GM19238 (cell line): ENCODE results near the gene IRF3.

Experiments used
- DNase-seq: peaks from one replicate; pipeline ENCODE4 v3.0.0; 2011; ENCODE audit warnings: low spot score; ENCODE audit not compliant: insufficient read length

The IRF3 gene, protein sequence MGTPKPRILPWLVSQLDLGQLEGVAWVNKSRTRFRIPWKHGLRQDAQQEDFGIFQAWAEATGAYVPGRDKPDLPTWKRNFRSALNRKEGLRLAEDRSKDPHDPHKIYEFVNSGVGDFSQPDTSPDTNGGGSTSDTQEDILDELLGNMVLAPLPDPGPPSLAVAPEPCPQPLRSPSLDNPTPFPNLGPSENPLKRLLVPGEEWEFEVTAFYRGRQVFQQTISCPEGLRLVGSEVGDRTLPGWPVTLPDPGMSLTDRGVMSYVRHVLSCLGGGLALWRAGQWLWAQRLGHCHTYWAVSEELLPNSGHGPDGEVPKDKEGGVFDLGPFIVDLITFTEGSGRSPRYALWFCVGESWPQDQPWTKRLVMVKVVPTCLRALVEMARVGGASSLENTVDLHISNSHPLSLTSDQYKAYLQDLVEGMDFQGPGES

DNA sequence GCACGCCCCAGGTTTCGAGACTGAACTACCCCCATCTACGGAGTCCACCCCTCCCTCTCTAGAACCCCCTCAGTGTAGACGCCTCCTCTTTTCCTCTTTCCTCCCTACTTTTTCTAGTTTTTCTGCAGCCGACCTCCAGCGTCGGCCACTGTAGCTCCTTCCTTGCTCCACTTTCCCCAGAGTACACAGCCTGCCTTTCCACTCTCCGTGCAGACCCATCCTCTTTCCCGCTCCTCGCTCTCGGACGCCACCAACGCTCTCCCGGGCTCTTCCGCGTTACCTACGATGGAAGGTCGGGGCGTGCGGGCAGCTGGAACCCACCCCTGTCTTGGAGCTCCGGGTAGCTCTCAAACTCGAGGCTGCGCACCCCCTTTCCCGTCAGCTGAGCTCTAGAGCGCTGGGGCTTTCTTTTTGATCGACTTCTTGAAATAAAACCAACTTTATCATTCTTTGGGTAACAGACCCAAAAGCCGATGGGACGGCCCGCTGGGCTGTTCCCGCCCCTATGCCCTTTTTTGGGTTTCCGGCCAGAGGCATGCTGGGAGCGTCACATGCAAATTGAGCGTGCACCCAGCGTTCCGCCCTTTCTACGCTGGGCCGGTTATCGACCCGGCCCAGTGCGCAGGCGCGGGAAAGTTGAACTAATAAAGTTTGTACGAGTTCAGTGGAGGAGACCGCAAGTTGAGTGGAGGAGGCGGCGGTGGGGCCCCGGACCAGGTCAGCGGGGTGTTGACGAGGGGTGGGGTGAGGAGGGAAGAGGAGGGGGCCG is at the start of gene IRF3, which contains the start of gene BCL2L12:
Gene IRF3, minus strand, starts transcription at position 507 of the 769 bp plus-strand sequence. CDS start 1,019 bp downstream, outside the sequence.
Gene BCL2L12, plus strand, starts transcription at position 583 of the 769 bp plus-strand sequence. CDS start 760 bp downstream, outside the sequence.
- peak; percentile 99 for DNase-seq

DNA sequence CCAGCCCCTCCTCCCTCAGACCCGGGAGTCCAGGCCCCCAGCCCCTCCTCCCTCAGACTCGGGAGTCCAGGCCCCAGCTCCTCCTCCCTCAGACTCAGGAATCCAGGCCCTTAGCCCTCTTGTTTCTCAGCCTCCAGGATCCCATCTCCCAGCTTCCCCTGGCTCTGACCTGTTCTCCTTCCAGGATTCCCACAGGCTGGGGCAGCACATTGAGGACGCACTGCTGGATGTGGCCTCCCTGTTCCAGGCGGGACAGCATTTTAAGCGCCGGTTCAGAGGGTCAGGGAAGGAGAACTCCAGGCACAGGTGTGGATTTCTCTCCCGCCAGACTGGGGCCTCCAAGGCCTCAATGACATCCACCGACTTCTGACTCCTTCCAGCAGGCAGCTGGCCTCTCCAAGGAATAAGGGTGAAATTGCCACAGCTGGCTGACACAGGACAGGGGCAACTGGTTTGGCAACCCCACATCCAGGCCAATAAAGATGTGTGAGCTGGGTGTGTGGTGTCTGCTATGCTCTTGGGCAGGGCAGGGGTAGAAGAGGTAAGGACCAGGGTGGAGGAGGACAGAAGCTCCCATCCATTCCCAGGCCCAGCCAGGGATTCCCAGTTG is 47.7 kb upstream of the IRF3 start:
- DNase-seq = no peak

DNA sequence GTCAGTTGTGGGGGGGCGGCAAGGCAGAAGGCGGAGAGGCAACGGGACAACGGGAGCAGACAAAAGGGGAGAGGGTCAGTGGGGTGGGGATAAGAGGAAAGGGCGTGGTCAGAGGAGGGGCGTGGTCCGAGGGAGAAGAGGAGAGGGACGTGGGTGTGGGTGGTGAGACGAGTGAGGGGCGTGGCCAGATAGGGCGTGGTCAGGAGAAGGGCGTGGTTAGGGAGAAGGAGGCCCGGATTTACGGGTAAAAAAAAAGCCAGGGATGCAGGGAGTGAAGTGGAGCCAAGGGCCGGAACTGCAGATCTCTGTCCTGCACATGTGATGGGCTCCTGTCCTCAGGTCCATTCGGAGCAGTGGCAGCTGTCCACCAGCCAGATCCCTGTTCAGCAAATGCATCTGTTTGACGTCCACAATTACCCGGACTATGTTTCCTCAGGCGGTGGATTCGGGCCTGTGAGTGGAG is 46.8 kb upstream of the IRF3 start:
- no peak for DNase-seq

DNA sequence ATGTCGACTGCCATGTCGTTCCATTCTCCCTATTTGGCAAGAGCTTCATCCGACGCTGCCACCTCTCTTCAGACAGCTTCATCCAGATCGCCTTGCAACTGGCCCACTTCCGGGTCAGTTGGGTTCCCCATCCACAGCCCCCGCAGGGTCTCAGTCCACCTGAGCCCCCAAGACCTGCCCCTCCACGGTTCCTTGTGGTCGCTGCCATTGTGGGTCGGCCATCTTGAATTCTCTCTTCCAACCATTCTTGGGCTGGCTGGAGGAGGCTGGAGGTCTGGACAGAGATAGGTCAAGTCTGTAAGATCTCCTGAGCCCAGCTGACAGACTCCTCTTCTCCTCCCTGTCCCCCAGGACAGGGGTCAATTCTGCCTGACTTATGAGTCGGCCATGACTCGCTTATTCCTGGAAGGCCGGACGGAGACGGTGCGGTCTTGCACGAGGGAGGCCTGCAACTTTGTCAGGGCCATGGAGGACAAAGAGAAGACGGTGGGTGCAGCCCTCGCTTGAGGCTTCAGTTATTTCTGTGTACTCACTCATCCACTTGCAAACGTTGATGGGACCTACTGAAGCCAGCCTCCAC is 44.8 kb upstream of the IRF3 start:
- no peak for DNase-seq

DNA sequence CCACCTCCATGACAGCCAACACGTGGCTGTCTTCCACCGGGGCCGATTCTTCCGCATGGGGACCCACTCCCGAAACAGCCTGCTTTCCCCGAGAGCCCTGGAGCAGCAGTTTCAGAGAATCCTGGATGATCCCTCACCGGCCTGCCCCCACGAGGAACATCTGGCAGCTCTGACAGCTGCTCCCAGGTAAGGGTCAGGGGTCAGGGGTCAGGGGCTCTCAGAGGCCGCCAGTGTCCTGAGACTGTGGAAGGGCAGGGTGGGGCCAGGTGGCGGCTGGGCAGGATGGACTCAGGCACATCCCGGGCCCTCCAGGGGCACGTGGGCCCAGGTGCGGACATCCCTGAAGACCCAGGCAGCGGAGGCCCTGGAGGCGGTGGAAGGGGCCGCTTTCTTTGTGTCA is 40.3 kb upstream of the IRF3 start:
- DNase-seq = no peak

DNA sequence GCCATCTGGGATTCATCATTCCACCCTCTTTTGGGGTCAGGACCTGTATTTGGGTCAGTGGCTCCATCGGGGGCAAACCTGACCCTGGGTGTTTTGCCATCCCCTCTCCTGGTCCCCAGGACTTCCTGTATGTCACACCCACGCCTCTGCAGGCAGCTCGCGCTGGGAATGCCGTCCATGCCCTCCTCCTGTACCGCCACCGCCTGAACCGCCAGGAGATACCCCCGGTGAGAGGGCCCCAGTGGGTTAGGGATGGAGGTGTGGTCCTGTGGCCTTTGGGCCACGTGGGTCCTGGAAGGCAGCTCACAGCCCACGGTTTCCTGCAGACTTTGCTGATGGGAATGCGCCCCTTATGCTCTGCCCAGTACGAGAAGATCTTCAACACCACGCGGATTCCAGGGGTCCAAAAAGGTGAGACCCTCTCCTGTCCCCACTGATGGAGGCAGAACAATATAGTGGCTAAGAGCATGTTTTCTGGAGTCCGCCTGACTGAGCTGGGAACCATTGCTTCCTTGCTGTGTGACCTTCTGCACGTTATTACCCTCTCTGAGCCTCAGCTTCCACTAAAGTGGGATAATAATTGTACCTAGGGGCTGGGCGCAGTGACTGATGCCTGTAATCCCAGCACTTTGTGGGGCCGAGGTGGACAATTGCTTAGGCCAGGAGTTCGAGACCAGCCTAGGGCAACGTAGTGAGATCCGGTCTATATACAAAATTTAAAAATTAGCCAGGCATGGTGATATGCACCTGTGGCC is 39.4 kb upstream of the IRF3 start:
- DNase-seq = no peak

DNA sequence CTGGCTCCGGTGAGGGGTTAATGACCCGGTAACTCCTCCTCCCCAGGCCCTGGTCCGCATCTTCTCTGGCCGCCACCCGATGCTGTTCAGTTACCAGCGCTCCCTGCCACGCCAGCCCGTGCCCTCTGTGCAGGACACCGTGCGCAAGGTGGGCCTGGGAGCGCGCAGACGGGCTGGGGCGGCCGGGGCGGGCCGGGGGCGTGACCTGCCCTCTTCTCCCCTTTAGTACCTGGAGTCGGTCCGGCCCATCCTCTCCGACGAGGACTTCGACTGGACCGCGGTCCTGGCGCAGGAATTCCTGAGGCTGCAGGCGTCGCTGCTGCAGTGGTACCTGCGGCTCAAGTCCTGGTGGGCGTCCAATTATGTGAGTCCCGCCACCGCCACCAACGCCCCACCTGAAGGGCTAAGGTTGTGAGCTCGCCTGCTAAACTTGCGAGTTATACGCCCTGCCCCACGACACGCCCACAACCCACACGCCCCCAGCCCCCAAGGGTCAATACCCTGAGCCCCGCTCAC is 35.7 kb upstream of the IRF3 start:
- no peak for DNase-seq

DNA sequence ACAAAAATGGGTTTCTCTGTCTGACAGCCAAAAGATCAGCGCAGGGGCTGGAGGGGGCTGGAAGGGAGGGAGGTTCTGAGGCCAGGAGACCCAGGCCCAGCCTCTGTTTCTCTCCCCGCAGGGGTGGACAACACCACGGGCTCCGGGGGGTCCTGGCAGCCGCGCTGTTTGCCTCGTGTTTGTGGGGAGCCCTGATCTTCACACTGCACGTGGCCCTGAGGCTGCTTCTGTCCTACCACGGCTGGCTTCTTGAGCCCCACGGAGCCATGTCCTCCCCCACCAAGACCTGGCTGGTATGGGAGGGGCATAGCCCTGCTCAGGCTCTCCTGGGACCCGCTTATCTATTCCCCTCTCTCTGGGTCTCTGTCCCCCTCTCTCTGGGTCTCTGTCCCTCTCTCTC is 34.9 kb upstream of the IRF3 start:
- DNase-seq = no peak

DNA sequence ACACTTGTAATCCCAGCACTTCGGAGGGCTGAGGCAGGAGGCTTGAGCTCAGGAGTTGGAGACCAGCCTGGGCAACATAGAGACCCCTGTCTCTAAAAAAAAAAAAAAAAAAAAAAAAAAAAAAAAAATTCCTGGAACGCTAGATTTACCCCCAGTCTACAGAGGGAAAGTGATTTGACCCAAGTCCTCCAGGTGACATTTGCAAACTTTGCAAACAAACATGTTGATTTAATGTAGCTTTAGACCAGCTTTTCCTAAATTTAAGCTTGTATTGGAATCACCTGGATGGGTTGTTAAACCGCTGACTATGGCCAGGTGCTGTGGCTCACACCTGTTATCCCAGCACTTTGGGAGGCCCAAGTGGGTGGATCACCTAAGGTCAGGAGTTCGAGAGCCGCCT is 33.7 kb upstream of the IRF3 start:
- no peak for DNase-seq

DNA sequence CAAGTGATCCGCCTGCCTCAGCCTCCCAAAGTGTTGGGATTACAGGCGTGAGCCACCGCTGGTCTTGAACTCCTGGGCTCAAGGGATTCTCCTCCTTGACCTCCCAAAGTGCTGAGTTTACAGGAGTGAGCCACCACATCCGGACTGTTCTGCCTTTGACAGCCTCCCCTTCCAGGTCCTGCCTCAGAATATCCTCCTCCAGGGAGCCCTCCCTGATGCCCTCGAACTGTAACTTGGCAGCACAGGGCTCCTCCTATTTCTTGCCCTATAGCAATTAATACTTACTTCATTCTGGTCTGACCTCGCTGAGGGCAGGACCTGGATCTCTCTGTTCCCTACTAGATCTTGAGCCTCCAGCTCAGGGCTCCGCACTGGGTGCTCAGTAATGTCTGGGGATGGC is 31.2 kb upstream of the IRF3 start:
- DNase-seq = no peak

DNA sequence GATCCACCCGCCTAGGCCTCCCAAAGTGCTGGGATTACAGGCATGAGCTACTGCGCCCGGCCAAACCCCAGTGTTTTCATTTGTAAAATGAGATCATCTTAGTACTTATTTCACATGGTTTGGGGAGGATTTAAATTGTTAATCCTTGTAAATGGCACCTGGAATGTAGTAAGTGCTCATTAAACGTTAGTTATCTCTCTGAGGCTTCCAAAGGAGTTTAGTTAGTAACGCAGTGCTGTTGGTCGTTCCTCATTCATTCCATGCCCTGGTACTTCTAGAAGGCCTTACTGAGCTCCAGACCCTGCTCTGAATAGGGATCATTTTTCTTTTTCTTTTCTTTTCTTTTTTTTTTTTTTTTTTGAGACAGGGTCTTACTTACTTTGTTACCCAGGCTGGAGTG is 30.5 kb upstream of the IRF3 start:
- no peak for DNase-seq

DNA sequence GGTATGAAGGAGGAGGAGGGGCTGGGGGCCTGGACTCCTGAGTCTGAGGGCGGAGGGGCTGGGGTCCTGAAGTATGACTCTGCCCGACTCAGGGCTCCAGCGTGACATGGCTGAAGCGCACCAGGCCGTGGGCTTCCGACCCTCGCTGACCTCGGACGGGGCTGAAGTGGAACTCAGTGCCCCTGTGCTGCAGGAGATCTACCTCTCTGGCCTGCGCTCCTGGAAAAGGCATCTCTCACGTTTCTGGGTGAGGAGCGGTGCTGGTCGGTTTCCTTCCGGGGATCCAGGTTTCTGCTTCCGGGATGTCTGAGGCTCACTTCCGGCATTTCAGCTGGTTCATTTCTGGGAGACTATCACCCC is 26.5 kb upstream of the IRF3 start:
- no peak for DNase-seq

DNA sequence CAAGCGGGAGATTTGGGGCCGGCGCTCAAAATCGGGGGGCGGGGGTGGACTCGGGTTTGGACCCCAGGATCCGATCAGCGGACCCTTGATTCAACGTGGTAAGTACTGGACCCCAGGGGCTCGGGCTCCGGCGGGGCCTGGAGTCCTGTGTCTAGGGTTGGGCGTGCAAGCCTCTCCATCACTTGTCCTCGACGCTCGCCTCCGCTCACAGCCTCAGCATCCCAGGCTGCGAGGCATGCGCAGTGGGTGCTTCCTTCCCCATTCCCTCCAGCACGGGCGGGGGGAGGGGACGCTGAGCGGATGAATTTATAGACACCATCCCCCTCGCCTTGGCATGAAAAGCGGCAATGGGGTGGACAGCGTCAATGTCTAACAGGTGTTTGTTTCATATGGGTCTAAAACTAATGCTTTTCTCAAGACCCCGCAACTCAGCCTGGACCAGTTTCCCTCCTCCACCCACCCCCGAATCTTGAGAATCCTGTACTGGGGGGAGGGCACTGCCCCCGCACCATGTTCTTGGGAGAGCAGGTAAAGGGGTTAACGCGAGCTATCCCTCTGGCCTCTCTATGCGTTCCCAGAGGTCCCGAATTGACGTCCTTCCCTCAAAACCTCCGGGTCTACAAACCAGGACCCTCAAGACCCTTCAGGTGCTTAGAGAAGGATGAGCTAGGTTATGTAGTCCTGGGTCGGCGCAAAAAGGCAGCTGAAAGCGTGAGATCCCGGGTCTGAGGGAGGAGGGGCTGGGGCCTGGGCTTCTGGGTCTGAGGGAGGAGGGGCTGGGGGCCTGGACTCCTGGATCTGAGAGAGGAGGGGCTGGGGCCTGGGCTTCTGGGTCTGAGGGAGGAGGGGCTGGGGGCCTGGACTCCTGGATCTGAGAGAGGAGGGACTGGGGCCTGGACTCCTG is 25.8 kb upstream of the IRF3 start:
- DNase-seq = peak; percentile 55

DNA sequence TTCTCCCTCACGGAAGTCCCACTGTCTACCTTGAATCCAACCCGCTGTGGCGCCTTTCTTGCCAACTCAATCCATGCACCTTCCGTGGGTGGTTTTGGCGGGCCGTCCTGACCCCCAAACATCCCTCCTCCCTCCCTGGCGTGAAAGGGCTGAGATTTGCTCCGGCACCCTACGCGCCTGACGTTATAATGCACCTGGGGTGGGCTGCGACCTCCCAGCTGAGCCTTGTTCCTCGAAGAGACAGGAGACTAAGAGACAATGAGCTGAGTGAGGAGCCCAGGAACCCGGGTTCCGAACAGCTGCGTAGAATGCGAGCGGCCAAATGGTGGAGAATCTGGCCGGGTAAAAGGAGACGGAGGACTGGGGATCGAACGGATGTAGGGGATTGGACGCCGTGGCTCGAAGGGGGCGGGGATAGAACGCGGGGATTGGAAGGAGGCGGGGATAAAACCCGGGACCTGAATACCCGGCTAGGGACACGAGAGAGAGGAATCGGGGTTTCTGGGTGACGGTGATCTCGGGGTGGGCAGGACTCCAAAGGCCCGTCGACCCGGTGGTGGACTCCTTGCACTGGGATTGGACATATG is 25.1 kb upstream of the IRF3 start, which contains the start of gene CPT1C:
Gene CPT1C, plus strand, starts transcription at position 461 of the 587 bp plus-strand sequence. CDS start 1,137 bp downstream, outside the sequence.
- DNase-seq = peak; percentile 56

DNA sequence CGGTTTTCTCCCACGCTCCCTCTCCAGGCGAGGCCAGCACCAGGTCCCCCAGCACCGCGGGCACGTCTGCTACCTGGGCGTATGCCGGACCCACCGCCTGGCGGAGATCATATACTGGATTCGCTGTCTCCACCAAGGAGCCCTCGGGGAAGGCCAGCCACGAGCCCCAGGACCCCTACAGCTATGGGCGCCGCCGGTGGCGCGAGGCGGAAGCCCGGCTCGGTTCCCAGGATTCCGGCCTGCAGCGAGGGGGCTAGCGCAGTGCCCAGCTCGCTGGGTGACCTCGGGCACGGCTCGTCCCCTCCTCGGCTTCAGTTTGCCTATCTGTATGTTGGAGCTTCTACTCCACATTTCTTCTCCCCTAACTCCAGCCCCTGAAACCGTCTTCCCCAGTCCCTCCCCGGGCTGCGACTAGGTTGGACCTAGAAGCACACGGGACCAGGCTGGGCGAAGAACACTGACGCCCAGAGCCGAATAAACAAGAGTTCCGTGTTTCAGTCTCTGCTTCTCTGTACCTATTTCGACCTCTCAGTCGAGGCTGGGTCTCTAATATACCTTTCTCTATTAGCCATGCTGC is 24.5 kb upstream of the IRF3 start:
- DNase-seq = no peak

DNA sequence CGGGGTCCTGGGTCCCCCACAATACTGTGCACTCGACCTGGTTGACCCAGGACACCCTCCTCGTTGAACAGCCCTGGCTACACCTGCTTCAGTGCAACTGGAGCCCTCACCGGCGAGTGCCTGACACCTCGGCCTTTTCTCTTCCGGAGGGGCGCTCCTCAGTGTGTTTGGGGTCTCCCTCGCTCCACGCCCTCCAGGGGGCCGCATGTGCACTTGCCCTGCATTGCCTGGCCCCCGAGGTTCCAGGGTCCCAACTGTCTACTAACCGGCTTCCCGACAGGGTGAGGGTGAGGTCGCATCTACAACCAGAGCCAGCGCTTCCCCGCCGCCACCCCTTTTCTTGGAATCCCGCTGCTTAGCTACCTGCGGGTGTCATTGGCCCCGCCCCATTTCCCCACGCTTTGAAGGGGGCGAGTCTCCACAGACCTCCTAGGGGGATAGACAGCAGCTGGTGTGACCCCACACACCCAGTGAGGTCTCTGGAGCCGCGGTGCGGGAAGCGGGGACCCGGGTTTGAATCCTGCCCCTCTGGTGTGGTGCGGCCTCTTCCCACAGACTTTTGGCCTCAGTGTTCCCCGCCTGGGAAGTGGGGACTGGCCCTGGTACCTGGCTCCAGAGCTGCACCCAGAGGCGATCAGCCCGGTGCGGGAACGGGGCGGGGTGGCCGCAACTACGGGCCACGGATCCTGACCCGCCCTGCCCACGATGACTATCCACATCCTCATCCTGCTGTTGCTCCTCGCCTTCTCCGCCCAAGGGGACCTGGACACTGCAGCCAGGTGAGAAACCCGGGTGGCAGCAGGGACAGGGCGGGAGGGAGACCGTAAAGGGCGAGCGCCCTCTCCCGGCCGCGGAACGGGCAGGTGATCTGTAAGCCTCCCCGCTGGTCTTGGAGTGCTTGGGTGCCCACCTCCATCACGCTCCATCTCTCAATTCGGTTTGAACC is 23.7 kb upstream of the IRF3 start, which contains the start of gene ADM5:
Gene ADM5, plus strand, starts transcription at position 462 of the 946 bp plus-strand sequence. Its CDS starts 244 bp downstream, at position 706.
- no peak for DNase-seq

DNA sequence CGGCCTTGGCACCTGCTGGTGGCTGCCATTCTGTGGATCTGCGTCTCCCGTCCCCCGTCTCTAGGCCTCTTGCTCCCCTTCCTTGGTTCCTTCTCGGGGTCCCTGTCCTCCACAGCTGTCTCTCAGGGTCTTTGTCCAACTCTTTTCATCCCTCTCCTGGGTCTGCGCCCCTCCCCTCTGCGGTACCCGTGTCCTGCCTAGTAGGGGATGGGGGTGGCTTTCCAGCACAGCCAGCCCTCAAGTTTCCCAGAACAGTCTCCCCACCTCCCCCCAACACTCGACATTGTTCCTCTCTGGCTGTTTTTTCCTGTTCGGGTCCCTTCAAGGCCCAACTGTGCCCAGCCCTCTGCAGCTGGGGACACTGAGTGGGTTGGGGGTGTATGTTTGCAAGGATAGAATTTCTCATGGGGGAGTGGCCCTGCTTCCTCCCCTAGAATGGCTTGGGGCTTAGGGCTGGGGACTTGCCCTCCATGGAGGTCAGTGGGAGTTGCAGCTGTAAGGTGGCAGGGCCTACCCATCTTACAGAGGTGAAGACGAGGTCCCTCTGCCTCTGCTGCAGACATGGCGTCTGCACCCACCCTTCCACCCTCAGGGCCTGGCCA is 23.0 kb upstream of the IRF3 start:
- DNase-seq = no peak
